ENCODE data around the gene KRTAP1-3.
"Not testable (repeated sequence)": the region's sequence is repeated elsewhere in the genome, so short reads cannot be mapped to it uniquely, and the experiment has no call there.

The KRTAP1-3 gene

DNA sequence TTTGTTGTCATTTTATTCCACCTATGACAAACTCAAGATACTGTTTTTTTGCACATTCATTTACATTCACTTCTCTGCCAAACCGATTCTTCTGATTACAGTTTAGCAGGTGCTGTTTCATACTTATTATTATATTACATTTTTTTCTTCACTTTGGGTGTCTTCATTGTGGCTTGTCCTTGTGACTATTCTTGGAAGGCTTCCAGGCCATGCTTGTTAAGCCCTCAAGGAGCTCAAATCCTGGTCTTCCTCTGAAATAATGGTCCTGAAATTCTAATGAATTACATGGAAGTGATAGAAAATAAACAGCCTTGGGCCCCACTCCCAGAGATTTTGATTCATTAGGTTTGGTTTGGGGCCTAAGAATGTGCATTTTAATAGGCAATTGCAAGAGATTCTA lies 29.6 kb upstream of the KRTAP1-3 start:
- no peaks in the 10 kb centered on the region for H3K4me1 ChIP-seq (ENCODE audit: low read depth, poor library complexity, severe bottlenecking)
- TF ChIP-seq, protein P1, sequence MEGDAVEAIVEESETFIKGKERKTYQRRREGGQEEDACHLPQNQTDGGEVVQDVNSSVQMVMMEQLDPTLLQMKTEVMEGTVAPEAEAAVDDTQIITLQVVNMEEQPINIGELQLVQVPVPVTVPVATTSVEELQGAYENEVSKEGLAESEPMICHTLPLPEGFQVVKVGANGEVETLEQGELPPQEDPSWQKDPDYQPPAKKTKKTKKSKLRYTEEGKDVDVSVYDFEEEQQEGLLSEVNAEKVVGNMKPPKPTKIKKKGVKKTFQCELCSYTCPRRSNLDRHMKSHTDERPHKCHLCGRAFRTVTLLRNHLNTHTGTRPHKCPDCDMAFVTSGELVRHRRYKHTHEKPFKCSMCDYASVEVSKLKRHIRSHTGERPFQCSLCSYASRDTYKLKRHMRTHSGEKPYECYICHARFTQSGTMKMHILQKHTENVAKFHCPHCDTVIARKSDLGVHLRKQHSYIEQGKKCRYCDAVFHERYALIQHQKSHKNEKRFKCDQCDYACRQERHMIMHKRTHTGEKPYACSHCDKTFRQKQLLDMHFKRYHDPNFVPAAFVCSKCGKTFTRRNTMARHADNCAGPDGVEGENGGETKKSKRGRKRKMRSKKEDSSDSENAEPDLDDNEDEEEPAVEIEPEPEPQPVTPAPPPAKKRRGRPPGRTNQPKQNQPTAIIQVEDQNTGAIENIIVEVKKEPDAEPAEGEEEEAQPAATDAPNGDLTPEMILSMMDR (conservative IDR thresholded peaks at IDR 0.05; ENCODE audit: low read depth, low read length), result no peak

DNA sequence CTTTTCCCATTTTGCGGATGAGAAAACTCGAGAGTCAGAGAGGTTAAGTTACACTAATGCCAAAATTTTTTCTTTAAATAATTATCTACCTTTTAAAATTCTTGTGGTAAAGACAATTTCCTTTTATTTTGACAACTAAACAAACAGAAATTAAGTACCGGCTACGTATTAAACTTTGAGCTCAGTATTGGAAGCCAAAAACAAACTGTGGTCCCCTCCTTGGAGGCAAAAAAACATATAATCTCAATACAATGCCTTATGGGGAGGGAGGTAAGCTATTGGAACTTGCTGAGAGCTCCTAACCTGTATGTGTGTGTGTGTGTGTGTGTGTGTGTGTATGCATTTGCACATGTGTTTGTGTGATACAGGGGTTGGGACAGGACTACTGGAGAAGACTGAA lies 28.8 kb upstream of the KRTAP1-3 start:
- Histone ChIP-seq H3K4me1 (ENCODE audit: low read depth, poor library complexity, severe bottlenecking) (no peaks in the 10 kb centered on the region), H3K36me3 (ENCODE audit: insufficient read depth) (no peaks in the 10 kb centered on the region), H2AFZ (ENCODE audit: low read depth) (no peak overlapping the region), H3K4me3 (IDR thresholded peaks at IDR 0.05; ENCODE audit: insufficient read depth, low read depth, low read length) (no peak overlapping the region), H3K4me2 (no peak overlapping the region), H3K79me2 (ENCODE audit: insufficient read depth, low read depth) (no peaks in the 10 kb centered on the region), H3K9ac (no peak overlapping the region), H3K27ac (no peak overlapping the region), H3K27me3 (ENCODE audit: insufficient read depth, low read depth) (no peaks in the 10 kb centered on the region), H4K20me1 (ENCODE audit: insufficient read depth) (no peaks in the 10 kb centered on the region)
- TF ChIP-seq, protein P1 (conservative IDR thresholded peaks at IDR 0.05; ENCODE audit: low read depth, low read length), result no peak

More for the DNA sequence above, 29.6 kb upstream of the KRTAP1-3 start:
- Histone ChIP-seq H3K9ac (no peak overlapping the region), H3K79me2 (ENCODE audit: insufficient read depth, low read depth) (no peaks in the 10 kb centered on the region), H4K20me1 (ENCODE audit: insufficient read depth) (no peaks in the 10 kb centered on the region), H2AFZ (ENCODE audit: low read depth) (no peak overlapping the region), H3K27me3 (ENCODE audit: insufficient read depth, low read depth) (no peaks in the 10 kb centered on the region), H3K36me3 (ENCODE audit: insufficient read depth) (no peaks in the 10 kb centered on the region), H3K4me3 (IDR thresholded peaks at IDR 0.05; ENCODE audit: insufficient read depth, low read depth, low read length) (no peak overlapping the region), H3K27ac (no peak overlapping the region), H3K4me2 (no peak overlapping the region)

DNA sequence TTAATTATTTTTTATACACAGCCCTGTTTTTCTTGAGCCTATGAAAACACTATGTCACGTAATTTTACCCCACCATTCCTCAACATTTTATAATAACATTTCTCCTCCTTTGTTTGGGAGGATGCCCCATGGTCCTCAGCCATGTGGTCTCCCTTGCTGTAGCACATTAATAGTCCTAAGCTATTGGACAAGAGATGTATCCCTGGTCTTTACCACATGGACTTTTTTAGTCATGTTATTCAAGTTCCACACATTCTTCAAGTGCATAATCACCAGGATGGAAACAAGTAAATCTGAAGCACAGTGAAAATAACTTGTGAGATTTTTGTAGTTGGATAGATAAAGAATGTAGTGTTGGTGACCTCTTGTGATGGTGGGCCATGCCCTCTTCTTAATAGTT lies 27.3 kb upstream of the KRTAP1-3 start:
- Histone ChIP-seq H2AFZ (ENCODE audit: low read depth) (no peak overlapping the region), H3K4me1 (ENCODE audit: low read depth, poor library complexity, severe bottlenecking) (no peaks in the 10 kb centered on the region), H3K27ac (no peak overlapping the region), H4K20me1 (ENCODE audit: insufficient read depth) (no peaks in the 10 kb centered on the region), H3K79me2 (ENCODE audit: insufficient read depth, low read depth) (no peaks in the 10 kb centered on the region), H3K36me3 (ENCODE audit: insufficient read depth) (no peaks in the 10 kb centered on the region), H3K4me3 (IDR thresholded peaks at IDR 0.05; ENCODE audit: insufficient read depth, low read depth, low read length) (no peak overlapping the region), H3K9ac (no peak overlapping the region), H3K4me2 (no peak overlapping the region), H3K27me3 (ENCODE audit: insufficient read depth, low read depth) (no peaks in the 10 kb centered on the region)
- TF ChIP-seq, protein P1 (conservative IDR thresholded peaks at IDR 0.05; ENCODE audit: low read depth, low read length), result no peak

DNA sequence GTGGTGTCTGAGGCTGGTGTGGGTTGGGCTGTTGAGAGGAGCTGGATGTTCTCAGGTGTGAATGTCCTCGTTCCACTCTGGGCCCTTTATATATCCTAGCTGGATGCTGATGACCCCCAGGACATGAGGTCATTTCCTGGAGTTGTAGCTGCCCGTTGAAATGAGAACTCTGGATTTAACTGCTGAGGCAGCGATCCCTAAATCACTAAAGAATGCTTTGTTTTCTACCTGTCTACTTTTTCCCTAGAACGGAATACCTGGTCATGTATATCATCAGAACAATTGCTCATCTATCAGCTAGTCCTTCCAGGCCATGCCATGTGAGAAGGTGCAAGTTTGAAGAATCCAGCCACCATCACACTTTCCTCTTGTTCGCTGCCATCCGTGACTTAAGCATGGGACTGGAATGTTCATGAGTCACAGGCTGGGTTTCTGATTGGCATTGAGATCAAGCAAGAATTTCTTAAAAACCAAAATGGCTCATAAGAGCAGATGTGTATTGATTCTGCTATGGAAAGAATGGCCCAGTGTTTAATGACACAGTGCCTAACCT lies 25.5 kb upstream of the KRTAP1-3 start, which contains the start of gene KRTAP2-3:
KRTAP2-3 (minus strand) TSS at position 63 of the 553 bp plus-strand sequence. CDS start 64 bp downstream, outside the sequence.
- no peak within 1 kb of the TSS for H3K4me3 ChIP-seq (IDR thresholded peaks at IDR 0.05; ENCODE audit: insufficient read depth, low read depth, low read length)
- H3K27me3 ChIP-seq (ENCODE audit: insufficient read depth, low read depth), result no peaks in the 10 kb centered on the region
- H3K27ac ChIP-seq, result no peak within 1 kb of the TSS
- no peak within 1 kb of the TSS for H2AFZ ChIP-seq (ENCODE audit: low read depth)
- no peak within 1 kb of the TSS for H3K4me2 ChIP-seq
- no peaks in the 10 kb centered on the region for H4K20me1 ChIP-seq (ENCODE audit: insufficient read depth)
- no peak within 1 kb of the TSS for H3K9ac ChIP-seq
- no peaks in the 10 kb centered on the region for H3K4me1 ChIP-seq (ENCODE audit: low read depth, poor library complexity, severe bottlenecking)
- no peaks in the 10 kb centered on the region for H3K36me3 ChIP-seq (ENCODE audit: insufficient read depth)
- TF ChIP-seq, protein P1 (conservative IDR thresholded peaks at IDR 0.05; ENCODE audit: low read depth, low read length), result no peak
- H3K79me2 ChIP-seq (ENCODE audit: insufficient read depth, low read depth), result no peaks in the 10 kb centered on the region

DNA sequence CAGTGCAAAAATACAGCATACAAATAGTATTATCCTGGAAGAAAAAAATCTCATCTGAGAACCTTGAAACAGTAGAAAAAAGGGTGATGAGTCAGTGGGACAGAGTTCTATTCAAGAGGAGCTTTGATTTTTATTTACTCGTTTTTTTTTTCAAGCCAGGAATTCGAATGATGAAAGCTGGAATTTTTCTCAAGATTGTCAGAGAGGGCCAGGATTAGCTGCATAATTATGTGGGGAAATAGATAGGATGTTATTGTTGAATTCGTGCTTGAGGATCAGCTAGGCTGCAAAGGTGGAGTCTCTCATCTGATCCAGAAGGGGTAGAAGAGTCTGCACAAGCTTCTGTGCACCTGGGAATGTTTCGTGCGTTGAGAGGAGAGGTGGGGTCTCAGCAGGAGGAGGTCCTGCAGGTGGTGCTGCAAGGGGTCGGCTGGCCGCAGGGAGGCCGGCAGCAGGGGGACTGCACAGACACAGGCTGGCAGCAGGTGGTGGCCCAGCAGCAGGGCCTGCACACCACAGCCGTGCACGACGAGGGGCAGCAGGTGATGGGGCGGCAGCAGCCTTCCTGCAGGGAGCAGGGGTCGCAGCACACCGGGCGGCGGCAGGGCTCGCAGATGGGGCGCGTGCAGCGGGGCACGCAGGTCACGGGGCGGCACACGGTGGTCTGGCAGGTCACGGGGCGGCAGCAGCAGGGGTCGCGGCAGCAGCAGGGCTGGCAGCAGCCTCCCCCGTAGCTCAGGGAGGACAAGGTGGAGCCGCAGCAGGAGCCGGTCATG lies 24.8 kb upstream of the KRTAP1-3 start:
- not testable (repeated sequence) for H3K79me2 ChIP-seq (ENCODE audit: insufficient read depth, low read depth); H3K36me3 ChIP-seq (ENCODE audit: insufficient read depth); H2AFZ ChIP-seq (ENCODE audit: low read depth); H3K4me2 ChIP-seq; H3K27me3 ChIP-seq (ENCODE audit: insufficient read depth, low read depth); H3K4me1 ChIP-seq (ENCODE audit: low read depth, poor library complexity, severe bottlenecking); H4K20me1 ChIP-seq (ENCODE audit: insufficient read depth); H3K4me3 ChIP-seq (IDR thresholded peaks at IDR 0.05; ENCODE audit: insufficient read depth, low read depth, low read length); H3K27ac ChIP-seq; H3K9ac ChIP-seq

Data from KMS-11 (cell line).